GM19351 (cell line): Measurements from ENCODE around the gene TAPBPL.
"Not testable (repeated sequence)": the region's sequence is repeated elsewhere in the genome, so short reads cannot be mapped to it uniquely, and the experiment has no call there.

Source experiments
- ATAC-seq: cut with Tn5 transposase; IDR thresholded peaks from one replicate; pipeline ENCODE4 v1.9.1; 2021; ENCODE audit warnings: mild to moderate bottlenecking, moderate library complexity; ENCODE audit not compliant: unreplicated experiment

Gene TAPBPL

GRCh38 chr12:6462234-6462995 is 10.6 kb downstream of the TAPBPL start:
- no peak for ATAC-seq

- no peak for ATAC-seq
Measured at GRCh38 chr12:6463216-6463615, 11.4 kb downstream of the TAPBPL start.

- ATAC-seq: no peak
Measured at GRCh38 chr12:6463858-6464257, 12.0 kb downstream of the TAPBPL start.

GRCh38 chr12:6464531-6464930 is 12.7 kb downstream of the TAPBPL start:
- ATAC-seq: no peak

- no peak for ATAC-seq
Measured at GRCh38 chr12:6465467-6466183, 13.8 kb downstream of the TAPBPL start.

- ATAC-seq: no peak
Measured at GRCh38 chr12:6466184-6466573, 14.3 kb downstream of the TAPBPL start.

- not testable (repeated sequence) for ATAC-seq
Measured at GRCh38 chr12:6466751-6467150, 14.9 kb downstream of the TAPBPL start.

- not testable (repeated sequence) for ATAC-seq
Measured at GRCh38 chr12:6467571-6468282, 15.9 kb downstream of the TAPBPL start.

GRCh38 chr12:6468283-6468575 is 16.4 kb downstream of the TAPBPL start:
- ATAC-seq: no peak

GRCh38 chr12:6469092-6469491 is 17.2 kb downstream of the TAPBPL start:
- no peak for ATAC-seq

GRCh38 chr12:6469609-6470374 is 17.9 kb downstream of the TAPBPL start:
- no peak for ATAC-seq

- peak; percentile 88 for ATAC-seq
Measured at GRCh38 chr12:6470375-6471163, 18.7 kb downstream of the TAPBPL start, which contains the start of gene VAMP1. Gene VAMP1, minus strand, starts transcription at chr12:6470677. Its CDS starts 146 bp downstream, at chr12:6470531.

GRCh38 chr12:6471989-6472360 is 20.1 kb downstream of the TAPBPL start:
- ATAC-seq: no peak

- ATAC-seq: no peak
Measured at GRCh38 chr12:6472491-6472890, 20.6 kb downstream of the TAPBPL start.

GRCh38 chr12:6475233-6475975 is 23.6 kb downstream of the TAPBPL start:
- ATAC-seq: not testable (repeated sequence)

- no peak for ATAC-seq
Measured at GRCh38 chr12:6476489-6476888, 24.6 kb downstream of the TAPBPL start.

- ATAC-seq: not testable (repeated sequence)
Measured at GRCh38 chr12:6477601-6478377, 25.9 kb downstream of the TAPBPL start.

GRCh38 chr12:6478416-6478815 is 26.6 kb downstream of the TAPBPL start:
- no peak for ATAC-seq

GRCh38 chr12:6488240-6488639 is 36.4 kb downstream of the TAPBPL start:
- no peak for ATAC-seq
